Progenitor cell of endocrine pancreas (in vitro differentiated cells): ENCODE measurements around the gene GALNT16. TPM values are rescaled to one million over a fixed set of nuclear protein-coding genes. Genes with fewer than 3 reads are reported as not detected.

ENCODE experiments used
- DNase-seq: peaks from one replicate; pipeline ENCODE4 v3.0.0; 2021; ENCODE audit warnings: low spot score; ENCODE audit not compliant: unreplicated experiment
- H3K27ac Mint-ChIP-seq: 2 replicates; pipeline ENCODE4 v1.8.0; 2021; ENCODE audit warnings: mild to moderate bottlenecking, moderate library complexity, mixed read lengths
- H3K27me3 Mint-ChIP-seq: 2 replicates; pipeline ENCODE4 v1.8.0; 2021; ENCODE audit warnings: mixed read lengths
- H3K36me3 Mint-ChIP-seq: 2 replicates; pipeline ENCODE4 v1.8.0; 2022; ENCODE audit warnings: mixed read lengths; ENCODE audit not compliant: insufficient read depth
- H3K4me1 Mint-ChIP-seq: 2 replicates; pipeline ENCODE4 v1.8.0; 2021; ENCODE audit warnings: low read depth, mixed read lengths
- H3K4me3 Mint-ChIP-seq: 2 replicates; pipeline ENCODE4 v1.8.0; 2021; ENCODE audit warnings: low read depth, mild to moderate bottlenecking, moderate library complexity, mixed read lengths
- H3K9me3 Mint-ChIP-seq: 2 replicates; pipeline ENCODE4 v1.8.0; 2021; ENCODE audit warnings: low read depth, mixed read lengths
- CTCF ChIP-seq: fragments of 200-600 bp; sonication (generic); IDR thresholded peaks from one replicate; pipeline ENCODE4 v1.5.0; 2021; ENCODE audit warnings: antibody characterized with exemption, mild to moderate bottlenecking; ENCODE audit not compliant: unreplicated experiment
- total RNA-seq: library from RNA; stranded (reverse); gene quantifications from 2 replicates; pipeline ENCODE4 v1.2.1, GENCODE V29; 2021

Gene GALNT16
- total RNA-seq, 1 donor from 2014 or later: 12.7 TPM

- Mint-ChIP-seq H3K36me3 (no peaks in the 10 kb centered on the region), H3K9me3 (no peaks in the 10 kb centered on the region), H3K4me1 (no peaks in the 10 kb centered on the region), H3K4me3 (no peak overlapping the region), H3K27ac (no peak overlapping the region), H3K27me3 (peaks cover 4% of the 10 kb centered on the region)
- TF ChIP-seq CTCF: no peak
- DNase-seq: no peak
Observed at GRCh38 chr14:69354383-69355153, 94.6 kb downstream of the GALNT16 start.

- no peak for TF ChIP-seq CTCF
- no peaks in the 10 kb centered on the region for H3K36me3 Mint-ChIP-seq
- peaks cover 4% of the 10 kb centered on the region for H3K27me3 Mint-ChIP-seq
- H3K4me1 Mint-ChIP-seq: no peaks in the 10 kb centered on the region
- no peak overlapping the region for H3K27ac Mint-ChIP-seq
- H3K9me3 Mint-ChIP-seq: no peaks in the 10 kb centered on the region
- no peak overlapping the region for H3K4me3 Mint-ChIP-seq
- no peak for DNase-seq
Observed at GRCh38 chr14:69355154-69355597, 95.2 kb downstream of the GALNT16 start.

- Mint-ChIP-seq H3K27ac (peak overlapping the region; percentile 57), H3K9me3 (no peaks in the 10 kb centered on the region), H3K27me3 (peaks cover 4% of the 10 kb centered on the region), H3K4me1 (no peaks in the 10 kb centered on the region), H3K36me3 (no peaks in the 10 kb centered on the region), H3K4me3 (no peak overlapping the region)
- no peak for DNase-seq
- TF ChIP-seq CTCF: no peak
Observed at GRCh38 chr14:69355607-69356281, 95.8 kb downstream of the GALNT16 start.

GRCh38 chr14:69356903-69357543 lies 97.1 kb downstream of the GALNT16 start:
- Mint-ChIP-seq H3K27ac (no peak overlapping the region), H3K4me3 (no peak overlapping the region), H3K27me3 (peaks cover 8% of the 10 kb centered on the region), H3K36me3 (no peaks in the 10 kb centered on the region), H3K9me3 (no peaks in the 10 kb centered on the region), H3K4me1 (no peaks in the 10 kb centered on the region)
- no peak for DNase-seq
- TF ChIP-seq CTCF: no peak

GRCh38 chr14:69357544-69358200 lies 97.7 kb downstream of the GALNT16 start:
- TF ChIP-seq CTCF: no peak
- Mint-ChIP-seq H3K4me1 (no peaks in the 10 kb centered on the region), H3K9me3 (no peaks in the 10 kb centered on the region), H3K27ac (no peak overlapping the region), H3K27me3 (peaks cover 8% of the 10 kb centered on the region), H3K36me3 (no peaks in the 10 kb centered on the region), H3K4me3 (no peak overlapping the region)
- DNase-seq: no peak
